ENCODE results near the gene RAD18.

Gene RAD18

GRCh38 chr3:8985411-8985831, 22.1 kb upstream of the RAD18 start:
- Histone ChIP-seq H4K20me1 (ENCODE audit: insufficient read depth, low read length) (no peaks in the 10 kb centered on the region), H3K36me3 (replicated peaks; ENCODE audit: insufficient read depth, low read length) (no peaks in the 10 kb centered on the region), H2AFZ (ENCODE audit: low read length) (no peak overlapping the region), H3F3A (ENCODE audit: insufficient read depth, low read length) (no peaks in the 10 kb centered on the region), H3K9ac (ENCODE audit: low read length) (no peak overlapping the region), H3K4me3 (ENCODE audit: low read length) (no peak overlapping the region), H3K4me2 (ENCODE audit: low read depth, low read length) (no peak overlapping the region), H3K79me2 (ENCODE audit: low read length) (no peaks in the 10 kb centered on the region), H3K27me3 (replicated peaks; ENCODE audit: insufficient read depth, low read length) (no peaks in the 10 kb centered on the region), H3K4me1 (ENCODE audit: low read length) (no peaks in the 10 kb centered on the region), H3K27ac (ENCODE audit: low read length) (no peak overlapping the region), H3K9me3 (replicated peaks; ENCODE audit: insufficient read depth, low read length) (no peaks in the 10 kb centered on the region), H3K9me2 (replicated peaks; ENCODE audit: insufficient read depth, low read length) (no peaks in the 10 kb centered on the region)
- no peak for TF ChIP-seq CTCF (IDR thresholded peaks at IDR 0.05; ENCODE audit: low read length)
- TF ChIP-seq EZH2 (optimal IDR thresholded peaks at IDR 0.05; ENCODE audit: low read depth, low read length) = no peak
- TF ChIP-seq EZH2phosphoT487 (IDR thresholded peaks at IDR 0.05; ENCODE audit: low read length) = no peak
- DNase-seq = no peak

DNA sequence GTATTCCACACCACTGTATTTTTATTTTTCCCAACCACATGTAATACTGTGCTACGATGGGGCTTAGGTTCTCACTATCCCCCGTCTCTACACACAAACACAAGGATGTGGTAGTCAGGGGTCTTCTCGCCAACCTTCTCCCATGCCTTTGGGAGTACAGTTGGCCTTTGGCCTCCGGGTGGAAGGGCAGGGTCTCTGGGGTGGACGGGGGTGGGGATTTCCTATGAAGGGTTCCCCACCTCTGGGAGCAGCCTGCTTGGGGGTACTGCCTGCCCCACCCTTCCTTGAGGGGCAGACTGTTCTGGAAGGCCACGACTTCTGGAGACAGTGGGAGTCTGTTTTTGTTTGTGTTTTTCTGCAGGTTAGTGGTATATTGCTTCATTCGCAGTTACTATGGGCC, 21.3 kb upstream of the RAD18 start:
- H3F3A ChIP-seq (ENCODE audit: insufficient read depth, low read length) = no peaks in the 10 kb centered on the region
- no peak overlapping the region for H2AFZ ChIP-seq (ENCODE audit: low read length)
- H3K27me3 ChIP-seq (replicated peaks; ENCODE audit: insufficient read depth, low read length) = no peaks in the 10 kb centered on the region
- H3K27ac ChIP-seq (ENCODE audit: low read length) = no peak overlapping the region
- H3K79me2 ChIP-seq (ENCODE audit: low read length) = no peaks in the 10 kb centered on the region
- H3K9me2 ChIP-seq (replicated peaks; ENCODE audit: insufficient read depth, low read length) = no peaks in the 10 kb centered on the region
- H3K9me3 ChIP-seq (replicated peaks; ENCODE audit: insufficient read depth, low read length) = no peaks in the 10 kb centered on the region
- TF ChIP-seq EZH2phosphoT487 (IDR thresholded peaks at IDR 0.05; ENCODE audit: low read length) (no peak), CTCF (IDR thresholded peaks at IDR 0.05; ENCODE audit: low read length) (no peak), EZH2 (optimal IDR thresholded peaks at IDR 0.05; ENCODE audit: low read depth, low read length) (no peak)
- no peaks in the 10 kb centered on the region for H3K36me3 ChIP-seq (replicated peaks; ENCODE audit: insufficient read depth, low read length)
- no peak overlapping the region for H3K4me2 ChIP-seq (ENCODE audit: low read depth, low read length)
- H3K4me1 ChIP-seq (ENCODE audit: low read length) = no peaks in the 10 kb centered on the region
- no peak overlapping the region for H3K4me3 ChIP-seq (ENCODE audit: low read length)
- no peak for DNase-seq
- no peaks in the 10 kb centered on the region for H4K20me1 ChIP-seq (ENCODE audit: insufficient read depth, low read length)
- no peak overlapping the region for H3K9ac ChIP-seq (ENCODE audit: low read length)

- Histone ChIP-seq H3K9ac (ENCODE audit: low read length) (no peak overlapping the region), H3K79me2 (ENCODE audit: low read length) (no peaks in the 10 kb centered on the region), H3K36me3 (replicated peaks; ENCODE audit: insufficient read depth, low read length) (no peaks in the 10 kb centered on the region), H3K4me1 (ENCODE audit: low read length) (no peaks in the 10 kb centered on the region), H2AFZ (ENCODE audit: low read length) (no peak overlapping the region), H3K4me2 (ENCODE audit: low read depth, low read length) (no peak overlapping the region), H3F3A (ENCODE audit: insufficient read depth, low read length) (no peaks in the 10 kb centered on the region), H3K9me2 (replicated peaks; ENCODE audit: insufficient read depth, low read length) (no peaks in the 10 kb centered on the region), H3K4me3 (ENCODE audit: low read length) (no peak overlapping the region), H3K27ac (ENCODE audit: low read length) (no peak overlapping the region), H3K9me3 (replicated peaks; ENCODE audit: insufficient read depth, low read length) (no peaks in the 10 kb centered on the region), H3K27me3 (replicated peaks; ENCODE audit: insufficient read depth, low read length) (no peaks in the 10 kb centered on the region), H4K20me1 (ENCODE audit: insufficient read depth, low read length) (no peaks in the 10 kb centered on the region)
- DNase-seq = no peak
- TF ChIP-seq EZH2 (optimal IDR thresholded peaks at IDR 0.05; ENCODE audit: low read depth, low read length) (no peak), CTCF (IDR thresholded peaks at IDR 0.05; ENCODE audit: low read length) (no peak), EZH2phosphoT487 (IDR thresholded peaks at IDR 0.05; ENCODE audit: low read length) (no peak)
Measured at GRCh38 chr3:8984081-8984480, 20.8 kb upstream of the RAD18 start.
